ENCODE measurements around the gene RARRES1. TPM values are rescaled to one million over a fixed set of nuclear protein-coding genes. Genes with fewer than 3 reads are reported as not detected.
A peak's percentile ranks its signal among the peaks of the same experiment; 100 is the strongest.

The RARRES1 gene
- total and polyA plus RNA-seq, 2 experiments from 2014 or later: 0.33 to 0.56 TPM

GRCh38 chr3:158723991-158724390, 8.3 kb downstream of the RARRES1 start:
- Histone ChIP-seq H3K27me3 (no peaks in the 10 kb centered on the region), H3K27ac (no peak overlapping the region), H3K4me3 (no peak overlapping the region), H3K9me3 (ENCODE audit: low read depth) (no peaks in the 10 kb centered on the region), H3K36me3 (no peaks in the 10 kb centered on the region), H3K4me1 (ENCODE audit: low read depth) (no peaks in the 10 kb centered on the region)
- DNase-seq (ENCODE audit: low read depth in 1 of 2, low spot score in 1 of 2): no peak
- TF ChIP-seq CTCF (IDR thresholded peaks at IDR 0.05; ENCODE audit: low read depth, low read length): no peak

DNA sequence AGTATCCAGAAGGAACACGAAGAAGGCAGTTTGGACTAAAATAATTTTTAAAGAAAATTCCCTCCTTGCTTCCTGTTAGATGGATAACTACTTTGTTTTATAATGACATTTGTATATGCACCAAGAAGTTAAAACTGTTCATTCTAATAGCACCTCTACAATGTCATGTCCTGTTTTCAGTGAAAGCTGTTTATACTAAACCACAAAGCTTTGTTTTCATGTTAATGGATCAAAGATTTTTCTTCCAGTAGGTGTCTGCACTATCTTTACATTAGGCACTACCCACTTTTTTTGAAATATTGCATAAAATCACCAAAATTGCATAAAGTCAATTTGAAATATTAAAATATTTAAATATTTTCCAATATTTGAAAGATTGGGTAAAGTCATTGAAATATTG, 10.1 kb downstream of the RARRES1 start:
- Histone ChIP-seq H3K9me3 (ENCODE audit: low read depth) (no peaks in the 10 kb centered on the region), H3K27me3 (no peaks in the 10 kb centered on the region), H3K4me1 (ENCODE audit: low read depth) (no peaks in the 10 kb centered on the region), H3K27ac (no peak overlapping the region), H3K36me3 (no peaks in the 10 kb centered on the region), H3K4me3 (no peak overlapping the region)
- no peak for TF ChIP-seq CTCF (IDR thresholded peaks at IDR 0.05; ENCODE audit: low read depth, low read length)
- no peak for DNase-seq (ENCODE audit: low read depth in 1 of 2, low spot score in 1 of 2)

DNA sequence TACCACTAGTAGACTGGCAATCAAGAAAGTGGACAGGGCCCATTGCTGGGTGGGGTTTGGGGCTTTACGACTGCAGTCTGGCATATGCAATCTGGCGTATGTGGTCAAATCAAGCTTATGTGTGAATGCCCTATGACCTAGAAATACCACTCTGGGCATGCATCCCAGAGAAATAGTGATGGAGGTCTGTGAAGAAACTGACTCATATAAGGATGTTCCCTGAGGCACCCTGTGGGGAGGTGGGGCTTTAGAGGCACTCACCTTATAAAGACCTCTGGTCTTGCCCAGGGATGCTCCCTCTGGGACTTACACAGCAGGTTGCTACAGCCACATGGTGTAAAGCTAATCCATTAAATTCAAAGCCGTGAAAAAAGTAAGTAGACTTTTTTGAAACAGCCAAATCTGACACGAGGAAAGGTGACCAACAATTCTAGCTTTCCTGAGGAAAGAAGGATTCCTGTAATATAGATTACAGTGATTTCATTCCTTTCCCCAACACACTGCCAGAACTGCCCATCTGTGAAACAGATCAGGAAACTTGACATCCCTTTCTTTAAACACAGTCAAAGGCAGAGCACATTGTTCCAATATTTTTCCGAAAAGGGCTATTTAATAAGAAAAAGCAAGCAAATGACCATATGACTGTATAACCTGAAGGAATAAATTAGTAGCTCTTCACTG, 13.6 kb downstream of the RARRES1 start:
- DNase-seq (ENCODE audit: low read depth in 1 of 2, low spot score in 1 of 2): peak in 1 of 2 donors; percentile 95

DNA sequence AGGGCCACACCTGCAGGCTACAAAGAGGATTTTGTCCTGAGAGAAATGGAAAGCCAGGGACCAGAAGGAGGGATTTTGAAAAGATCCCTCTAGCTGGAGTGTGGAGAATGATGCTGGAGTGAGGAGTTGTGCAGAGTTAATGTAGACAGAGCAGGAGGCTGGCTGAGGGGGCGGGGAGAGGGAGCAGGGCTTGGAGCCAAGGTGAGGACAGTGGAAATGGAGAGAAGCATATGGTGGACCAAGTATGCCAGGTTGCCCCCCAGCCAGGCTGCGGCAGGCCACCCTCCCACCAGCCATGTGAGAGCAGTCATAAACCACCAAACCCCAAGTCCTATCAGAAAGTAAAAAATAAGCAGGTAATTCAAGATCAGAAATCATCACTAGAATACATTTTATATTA, 14.7 kb downstream of the RARRES1 start:
- Histone ChIP-seq H3K4me3 (no peak overlapping the region), H3K27ac (no peak overlapping the region), H3K9me3 (ENCODE audit: low read depth) (no peaks in the 10 kb centered on the region), H3K4me1 (ENCODE audit: low read depth) (no peaks in the 10 kb centered on the region), H3K27me3 (no peaks in the 10 kb centered on the region), H3K36me3 (no peaks in the 10 kb centered on the region)
- DNase-seq (ENCODE audit: low read depth in 1 of 2, low spot score in 1 of 2): no peak
- no peak for TF ChIP-seq CTCF (IDR thresholded peaks at IDR 0.05; ENCODE audit: low read depth, low read length)

More for the DNA sequence above, 13.6 kb downstream of the RARRES1 start:
- Histone ChIP-seq H3K4me3 (no peak overlapping the region), H3K27ac (no peak overlapping the region), H3K9me3 (ENCODE audit: low read depth) (no peaks in the 10 kb centered on the region), H3K4me1 (ENCODE audit: low read depth) (no peaks in the 10 kb centered on the region), H3K27me3 (no peaks in the 10 kb centered on the region), H3K36me3 (no peaks in the 10 kb centered on the region)
- no peak for TF ChIP-seq CTCF (IDR thresholded peaks at IDR 0.05; ENCODE audit: low read depth, low read length)

DNA sequence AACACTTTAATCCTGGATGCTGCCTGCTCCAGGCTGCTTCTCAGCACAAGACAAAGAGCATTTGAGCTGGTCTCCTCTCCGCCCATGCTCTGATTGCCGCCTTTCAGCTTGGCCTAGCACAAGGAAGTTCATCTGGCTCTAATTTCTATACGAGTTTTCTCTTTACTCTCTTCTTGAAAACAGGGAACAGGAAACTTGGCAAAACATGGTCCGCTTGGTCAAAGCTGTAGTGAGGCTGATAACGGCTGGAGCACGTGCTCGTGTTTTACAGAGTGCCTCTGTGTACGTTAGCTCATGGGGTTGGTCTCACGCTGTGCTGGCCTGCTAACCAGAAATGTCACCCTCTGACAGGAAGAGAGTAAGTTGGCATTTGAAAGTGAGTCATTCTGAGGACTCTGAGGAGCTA, 19.2 kb downstream of the RARRES1 start:
- Histone ChIP-seq H3K27me3 (no peaks in the 10 kb centered on the region), H3K36me3 (no peaks in the 10 kb centered on the region), H3K4me1 (ENCODE audit: low read depth) (no peaks in the 10 kb centered on the region), H3K4me3 (no peak overlapping the region), H3K27ac (no peak overlapping the region), H3K9me3 (ENCODE audit: low read depth) (no peaks in the 10 kb centered on the region)
- TF ChIP-seq CTCF (IDR thresholded peaks at IDR 0.05; ENCODE audit: low read depth, low read length): no peak
- peak; percentile 19 to 92 for DNase-seq (ENCODE audit: low read depth in 1 of 2, low spot score in 1 of 2)

Measured in cardiac muscle cell (in vitro differentiated cells and primary cell).